Nephron (organoid): Measurements from ENCODE around the gene CADM4.

Source experiments
- H3K27ac Mint-ChIP-seq, 3 experiments: 2 replicates each; pipeline ENCODE4 v1.8.0; 2020; ENCODE audit warnings: mixed read lengths in 3 of 3, mild to moderate bottlenecking in 2 of 3, moderate library complexity in 1 of 3
- H3K27me3 Mint-ChIP-seq: 2 replicates; pipeline ENCODE4 v1.8.0; 2021; ENCODE audit warnings: low read depth, mild to moderate bottlenecking, moderate library complexity, mixed read lengths
- H3K36me3 Mint-ChIP-seq: 2 replicates; pipeline ENCODE4 v1.8.0; 2020; ENCODE audit warnings: low read depth, mixed read lengths
- H3K4me1 Mint-ChIP-seq: 2 replicates; pipeline ENCODE4 v1.8.0; 2020; ENCODE audit warnings: mixed read lengths
- H3K4me3 Mint-ChIP-seq, 3 experiments: 2 replicates each; pipeline ENCODE4 v1.8.0; 2020; ENCODE audit warnings: mild to moderate bottlenecking in 3 of 3, mixed read lengths in 3 of 3, moderate library complexity in 2 of 3
- H3K9me3 Mint-ChIP-seq: 2 replicates; pipeline ENCODE4 v1.8.0; 2020; ENCODE audit warnings: mixed read lengths
- CTCF ChIP-seq, 3 experiments: fragments of 200-600 bp; sonication (generic); IDR thresholded peaks; one replicate each; pipeline ENCODE4 v1.5.0; 2021; ENCODE audit warnings: antibody characterized with exemption in 3 of 3; ENCODE audit not compliant: unreplicated experiment in 3 of 3

The CADM4 gene

DNA sequence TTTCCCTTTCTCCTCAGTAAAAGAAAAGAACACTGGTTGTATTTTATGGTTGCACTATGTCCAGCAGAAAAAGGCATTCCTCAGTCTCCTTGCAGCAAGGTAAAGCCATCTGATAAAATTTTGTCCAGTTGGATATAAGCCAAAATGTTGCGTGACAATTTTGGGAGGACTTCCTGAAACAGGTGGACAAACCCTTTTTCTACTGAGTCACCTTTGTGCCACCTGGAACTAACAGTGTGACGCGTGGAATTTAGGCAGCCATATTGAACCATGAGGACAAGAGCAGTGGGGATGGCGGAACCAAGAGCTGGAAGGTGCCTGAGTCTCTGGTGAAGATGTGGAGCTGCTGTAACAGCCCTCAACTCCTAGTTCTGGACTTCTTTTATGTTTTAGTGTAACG, 8.2 kb downstream of the CADM4 start:
- Mint-ChIP-seq H3K27me3 (no peaks in the 10 kb centered on the region), H3K4me3 (no peak overlapping the region), H3K9me3 (no peaks in the 10 kb centered on the region), H3K4me1 (peaks cover 6% of the 10 kb centered on the region), H3K36me3 (peaks cover 19% of the 10 kb centered on the region), H3K27ac (no peak overlapping the region)
- no peak for TF ChIP-seq CTCF (IDR thresholded peaks at IDR 0.05; ENCODE audit: unreplicated experiment in 3 of 3)

GRCh38 chr19:43628646-43629326, 10.9 kb downstream of the CADM4 start:
- TF ChIP-seq CTCF (IDR thresholded peaks at IDR 0.05; ENCODE audit: unreplicated experiment in 3 of 3): no peak
- no peak overlapping the region for H3K27ac Mint-ChIP-seq
- no peaks in the 10 kb centered on the region for H3K27me3 Mint-ChIP-seq
- no peaks in the 10 kb centered on the region for H3K4me1 Mint-ChIP-seq
- no peaks in the 10 kb centered on the region for H3K9me3 Mint-ChIP-seq
- H3K36me3 Mint-ChIP-seq: peaks cover 34% of the 10 kb centered on the region
- no peak overlapping the region for H3K4me3 Mint-ChIP-seq

DNA sequence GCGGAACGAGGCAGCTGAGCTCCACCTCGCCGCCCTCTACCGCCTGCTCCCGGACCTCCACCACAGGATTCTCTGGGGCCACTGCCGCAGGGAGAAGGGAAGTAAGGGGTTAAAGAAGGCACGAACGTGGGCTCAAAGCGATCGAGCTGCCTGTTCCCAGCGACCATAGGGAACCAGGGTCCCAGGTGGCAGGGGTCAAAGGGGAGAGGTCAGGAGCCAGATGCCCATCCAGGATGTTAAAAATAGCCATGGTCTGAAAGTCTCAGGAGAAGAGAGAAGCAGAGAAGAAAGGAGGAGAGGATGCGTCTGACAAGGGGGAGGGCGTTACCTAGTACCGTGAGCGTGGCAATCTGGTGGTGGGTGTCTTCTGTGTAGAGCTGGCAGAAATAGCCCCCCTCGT, 12.8 kb downstream of the CADM4 start:
- peaks cover under 1% of the 10 kb centered on the region for H3K4me1 Mint-ChIP-seq
- H3K27ac Mint-ChIP-seq: no peak overlapping the region
- no peak for TF ChIP-seq CTCF (IDR thresholded peaks at IDR 0.05; ENCODE audit: unreplicated experiment in 3 of 3)
- no peaks in the 10 kb centered on the region for H3K9me3 Mint-ChIP-seq
- no peak overlapping the region for H3K4me3 Mint-ChIP-seq
- no peaks in the 10 kb centered on the region for H3K27me3 Mint-ChIP-seq
- peaks cover 38% of the 10 kb centered on the region for H3K36me3 Mint-ChIP-seq

DNA sequence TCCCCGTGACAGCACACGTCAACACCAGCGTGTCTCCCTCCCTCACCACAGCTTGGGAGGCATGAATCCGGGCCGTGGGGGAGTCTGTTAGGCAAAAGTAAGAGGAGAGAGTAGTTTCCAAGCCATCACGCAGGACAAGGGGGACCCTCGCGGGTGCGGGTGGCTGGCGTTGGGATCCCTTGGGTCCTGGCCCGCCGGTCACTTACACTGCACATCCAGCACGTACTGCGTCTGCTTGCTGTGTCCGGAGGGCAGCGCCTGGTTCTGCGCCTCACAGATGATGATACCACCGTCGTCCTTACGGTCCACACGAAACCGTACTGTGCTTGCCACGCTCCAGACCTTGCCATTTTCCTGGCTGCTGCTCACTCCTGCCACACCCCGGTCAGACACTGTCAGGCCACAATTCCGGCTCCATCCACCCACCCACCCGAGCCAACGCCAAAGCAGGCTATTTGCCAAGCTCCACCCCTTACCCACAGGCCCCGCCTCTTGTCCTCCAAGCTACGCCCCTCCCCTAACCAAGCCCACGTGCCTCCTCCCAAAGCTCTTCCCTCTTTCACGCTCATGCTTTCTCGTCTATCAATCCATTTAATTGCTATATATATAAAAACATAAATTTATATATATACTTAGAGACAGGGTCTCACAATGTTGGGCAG, 13.6 kb downstream of the CADM4 start:
- Mint-ChIP-seq H3K4me3 (no peak overlapping the region), H3K27me3 (no peaks in the 10 kb centered on the region), H3K9me3 (no peaks in the 10 kb centered on the region), H3K4me1 (peaks cover 5% of the 10 kb centered on the region), H3K36me3 (peaks cover 42% of the 10 kb centered on the region), H3K27ac (no peak overlapping the region)
- TF ChIP-seq CTCF (IDR thresholded peaks at IDR 0.05; ENCODE audit: unreplicated experiment in 3 of 3): no peak

DNA sequence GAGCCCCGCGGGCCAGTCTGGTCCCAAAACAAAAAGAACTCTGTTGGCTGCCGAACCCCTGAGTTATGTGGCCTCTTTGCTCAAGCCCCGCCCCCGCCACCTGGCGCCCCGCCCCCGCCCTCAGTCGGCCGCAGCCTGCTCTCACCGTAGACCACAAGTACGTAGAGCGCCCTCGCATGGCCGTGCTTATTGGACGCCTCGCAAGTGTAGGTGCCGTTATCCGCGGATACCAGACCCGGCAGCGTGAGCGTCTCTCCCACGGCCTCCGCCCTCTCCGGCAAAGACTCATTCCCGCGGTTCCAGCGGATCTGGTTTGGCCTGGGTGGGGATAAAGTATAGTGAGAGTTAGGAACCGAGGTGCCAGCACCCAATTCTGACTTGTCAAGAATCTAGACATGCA, 14.7 kb downstream of the CADM4 start:
- Mint-ChIP-seq H3K4me3 (no peak overlapping the region), H3K27me3 (no peaks in the 10 kb centered on the region), H3K27ac (no peak overlapping the region), H3K4me1 (peaks cover 13% of the 10 kb centered on the region), H3K36me3 (peaks cover 42% of the 10 kb centered on the region), H3K9me3 (no peaks in the 10 kb centered on the region)
- TF ChIP-seq CTCF (IDR thresholded peaks at IDR 0.05; ENCODE audit: unreplicated experiment in 3 of 3): peak in 1 of 3 experiments; percentile 11
